CD4-positive, alpha-beta T cell treated with Interferon gamma for 1 hour (primary cell): Measurements from ENCODE around the gene CHD9.

Source experiments
- DNase-seq: peaks from one replicate; pipeline ENCODE4 v3.0.0-alpha.2; 2020

Gene CHD9

GRCh38 chr16:53078765-53079485, 24.1 kb downstream of the CHD9 start:
- DNase-seq, result no peak

DNA sequence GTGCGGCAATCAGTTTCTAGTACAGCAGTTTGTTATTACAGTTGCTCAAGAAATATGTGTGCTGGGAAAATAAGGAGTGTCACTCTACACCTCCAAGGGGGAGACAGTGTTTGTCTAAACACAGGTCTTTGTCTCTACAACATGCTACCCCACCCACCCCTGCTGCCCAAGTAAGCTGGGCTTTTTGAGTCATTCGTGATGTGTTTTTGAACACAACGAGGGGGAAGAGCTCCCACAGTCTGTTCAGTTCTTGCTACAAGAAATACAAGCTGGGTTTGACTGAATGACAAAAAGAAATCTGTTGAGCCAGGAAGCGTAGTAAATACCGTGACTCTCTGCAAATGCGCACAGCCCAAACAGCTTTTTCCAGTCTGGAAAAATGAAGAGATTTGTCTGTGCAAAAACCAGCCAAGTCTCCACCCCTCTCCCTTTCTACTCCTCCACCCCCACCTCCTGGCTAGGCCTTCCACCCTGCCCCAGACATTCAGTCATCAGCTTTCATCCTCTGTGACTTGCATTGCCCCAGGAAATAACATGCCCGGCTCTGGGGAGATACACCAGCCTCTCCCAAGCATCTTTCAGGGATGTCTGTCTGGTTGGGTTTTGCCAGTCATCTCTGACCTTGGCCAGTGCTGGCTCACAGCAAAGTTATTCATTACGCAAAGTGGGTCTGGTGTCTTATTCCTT, 25.7 kb downstream of the CHD9 start:
- no peak for DNase-seq

DNA sequence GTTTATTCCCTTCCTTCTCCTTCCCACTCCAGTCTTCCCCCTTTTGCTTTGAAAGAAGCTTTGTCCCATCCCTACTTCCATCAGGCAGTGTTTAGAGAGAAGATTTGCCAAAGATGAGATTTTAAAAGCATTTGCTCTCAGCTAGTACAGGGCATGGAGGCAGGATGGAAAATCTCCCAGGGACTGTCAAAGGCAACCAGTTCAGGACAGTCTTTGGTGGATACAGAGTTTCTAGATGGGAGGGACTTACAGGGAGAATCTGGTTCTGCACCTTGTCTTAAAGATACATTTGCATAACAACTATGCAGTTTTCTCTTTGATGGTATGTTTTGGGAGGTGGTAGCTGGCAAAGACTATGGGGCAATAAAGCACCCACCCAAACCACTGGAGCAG, 26.2 kb downstream of the CHD9 start:
- DNase-seq, result no peak

GRCh38 chr16:53081686-53082407, 27.1 kb downstream of the CHD9 start:
- DNase-seq, result no peak

DNA sequence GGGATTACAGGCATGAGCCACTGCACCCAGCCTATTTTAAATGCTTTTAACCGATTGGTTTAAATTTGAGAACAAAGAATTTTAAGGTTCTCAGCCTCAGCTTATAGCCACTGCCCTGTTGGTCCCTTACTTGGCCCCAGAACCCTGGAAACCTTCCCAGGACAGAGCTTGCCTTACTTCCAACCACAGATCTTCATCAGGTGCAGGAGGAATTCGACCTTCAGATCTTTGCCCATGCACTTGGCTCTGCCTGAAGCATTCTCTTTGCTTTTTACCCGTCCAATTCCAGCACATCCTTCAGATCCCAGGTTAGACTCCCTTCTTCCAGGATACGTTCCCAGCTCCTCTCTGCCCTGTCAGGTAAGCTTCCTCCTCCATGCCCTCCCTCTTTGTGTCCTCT, 27.7 kb downstream of the CHD9 start:
- no peak for DNase-seq

- no peak for DNase-seq
Measured at GRCh38 chr16:53083119-53083518, 28.3 kb downstream of the CHD9 start.

GRCh38 chr16:53084141-53084541, 29.4 kb downstream of the CHD9 start:
- DNase-seq, result no peak

GRCh38 chr16:53084746-53085334, 30.0 kb downstream of the CHD9 start:
- no peak for DNase-seq

DNA sequence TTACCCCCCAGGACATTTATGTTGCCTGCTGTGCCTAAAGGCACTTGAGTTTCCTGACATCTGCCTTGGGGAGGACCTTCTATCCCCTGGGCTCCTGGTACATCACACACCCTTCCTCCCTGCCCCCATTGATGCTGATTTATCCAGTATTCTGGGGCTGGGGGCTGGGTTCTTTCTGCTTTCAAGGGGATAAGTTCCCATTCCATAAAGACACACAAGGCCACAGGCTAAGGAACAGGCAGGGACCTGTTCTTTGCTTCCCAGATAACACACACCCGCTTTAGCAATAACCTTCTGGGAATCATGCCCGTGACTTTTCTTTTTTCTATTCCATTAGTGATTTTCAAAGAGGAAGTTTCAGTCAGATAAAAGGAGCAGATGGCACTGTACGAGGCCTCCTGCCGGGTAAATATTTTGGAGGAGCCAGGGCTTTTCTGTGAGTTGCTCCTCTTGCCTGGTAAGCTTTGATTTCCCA, 30.6 kb downstream of the CHD9 start:
- DNase-seq, result no peak

DNA sequence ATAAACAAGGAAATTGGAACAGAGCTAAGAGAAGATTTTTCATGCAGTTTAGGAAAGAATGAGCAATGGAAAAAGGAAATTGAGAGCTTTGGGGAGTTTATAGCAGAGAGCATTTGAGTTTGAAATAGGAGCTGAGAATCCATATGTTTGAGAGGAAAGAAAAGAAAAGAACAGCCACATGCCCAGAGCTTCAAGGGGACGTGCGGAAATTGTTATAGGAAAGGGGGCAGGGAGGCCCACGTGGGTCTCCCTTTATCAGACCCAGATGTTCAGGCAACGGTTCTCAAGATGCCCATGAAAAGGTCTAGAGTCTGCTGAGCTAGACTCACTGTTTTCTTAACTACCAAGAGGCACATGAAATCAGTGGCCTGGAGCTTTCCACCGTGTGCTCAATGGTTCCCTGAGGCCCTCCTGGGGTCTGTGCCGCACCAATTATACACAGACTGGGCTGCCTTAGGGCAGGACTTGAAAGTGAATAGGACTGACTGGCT, 31.2 kb downstream of the CHD9 start:
- no peak for DNase-seq

DNA sequence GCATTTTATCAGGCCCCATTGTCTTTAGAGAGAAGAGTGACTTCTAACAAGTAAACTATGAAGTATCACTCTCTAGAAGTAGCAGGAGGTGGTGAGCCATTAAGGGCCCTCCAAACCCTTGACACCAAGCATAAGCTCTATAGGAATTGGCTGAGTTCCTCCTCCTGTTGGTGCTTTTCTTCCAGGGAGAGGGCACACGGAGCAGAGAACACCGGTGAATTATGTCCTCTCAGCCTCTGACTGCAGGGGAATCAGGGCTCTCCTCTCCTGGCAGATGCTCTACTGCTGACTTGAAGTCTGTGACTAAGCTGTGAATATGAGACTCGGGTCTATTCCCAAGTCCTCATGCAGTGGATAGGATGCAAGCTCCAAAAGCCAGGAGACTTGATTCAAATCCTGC, 32.3 kb downstream of the CHD9 start:
- DNase-seq, result no peak

- DNase-seq, result no peak
Measured at GRCh38 chr16:53089434-53090285, 34.9 kb downstream of the CHD9 start.

DNA sequence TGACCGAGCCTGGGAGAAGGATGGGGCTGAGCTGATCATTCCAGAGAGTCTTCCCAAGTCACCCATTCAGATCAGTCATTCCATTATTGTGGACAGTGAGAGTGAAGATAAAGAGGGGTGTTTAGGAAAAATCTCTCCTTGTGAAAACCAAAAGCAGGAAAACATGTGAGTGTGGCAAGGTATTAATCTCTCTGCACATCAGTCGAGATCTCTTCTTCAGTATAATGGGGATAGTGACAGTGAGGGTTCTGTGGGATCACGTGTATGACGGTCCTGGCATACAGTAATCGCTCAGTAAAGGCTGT, 35.4 kb downstream of the CHD9 start:
- no peak for DNase-seq

GRCh38 chr16:53090591-53091411, 36.0 kb downstream of the CHD9 start:
- DNase-seq, result peak; percentile 34

GRCh38 chr16:53091466-53092211, 36.8 kb downstream of the CHD9 start:
- DNase-seq, result peak; percentile 16

DNA sequence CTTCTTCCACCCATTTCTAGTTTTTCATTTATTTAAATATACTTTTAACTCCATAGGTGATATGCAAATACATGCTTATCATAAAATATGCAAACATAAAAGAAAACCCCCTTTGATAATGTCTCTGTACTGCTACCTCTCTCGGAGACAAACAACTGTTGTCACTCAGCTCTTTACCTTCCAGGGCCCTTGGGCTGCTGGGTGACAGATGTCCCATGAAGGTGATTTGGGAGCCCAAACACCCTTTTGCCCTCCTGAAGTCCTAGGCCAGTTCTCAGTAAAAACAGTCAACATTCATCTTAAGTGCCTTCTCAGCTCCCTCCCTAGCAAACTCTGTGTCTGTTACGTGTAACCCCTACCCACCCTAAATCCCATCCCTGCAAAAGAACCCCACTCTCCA, 37.5 kb downstream of the CHD9 start:
- no peak for DNase-seq

DNA sequence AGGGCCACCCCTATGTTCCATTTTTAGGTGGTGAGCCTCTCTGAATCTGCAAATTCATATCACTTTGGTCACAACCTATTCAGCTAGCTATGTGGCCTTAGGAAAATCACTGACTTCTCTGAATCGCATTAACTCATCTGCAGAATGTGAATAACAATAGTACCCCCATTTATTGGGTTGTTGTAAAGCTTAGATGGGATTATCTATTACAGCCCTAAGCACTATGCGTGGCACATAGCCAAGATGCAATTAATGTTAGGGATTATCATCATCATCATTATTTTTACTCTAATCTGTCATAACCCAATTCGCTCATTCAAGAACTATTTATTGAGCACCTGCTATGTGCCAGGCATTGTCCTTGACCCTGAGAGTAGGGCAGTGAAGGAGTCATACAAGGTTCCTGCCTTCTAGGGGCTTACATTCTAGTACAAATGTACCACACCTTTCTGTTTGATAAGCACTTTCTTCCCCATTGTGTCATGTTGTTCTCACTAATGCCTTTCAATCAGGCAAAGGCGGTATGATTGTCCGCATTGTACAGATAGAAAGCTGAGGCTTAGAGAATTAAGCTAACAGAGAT, 38.5 kb downstream of the CHD9 start:
- no peak for DNase-seq

GRCh38 chr16:53094013-53094630, 39.3 kb downstream of the CHD9 start:
- peak; percentile 33 for DNase-seq

GRCh38 chr16:53097190-53097589, 42.4 kb downstream of the CHD9 start:
- no peak for DNase-seq
